Central memory CD4-positive, alpha-beta T cell (primary cell): ENCODE results near the gene PVR.
"Not testable (repeated sequence)": the region's sequence is repeated elsewhere in the genome, so short reads cannot be mapped to it uniquely, and the experiment has no call there.

Experiments used
- DNase-seq: peaks from one replicate; pipeline ENCODE4 v3.0.0; 2022
- total RNA-seq, 3 experiments: gene quantifications; one replicate each; lab custom pipeline; 2026; lab: John Stamatoyannopoulos, UW

Gene PVR, protein sequence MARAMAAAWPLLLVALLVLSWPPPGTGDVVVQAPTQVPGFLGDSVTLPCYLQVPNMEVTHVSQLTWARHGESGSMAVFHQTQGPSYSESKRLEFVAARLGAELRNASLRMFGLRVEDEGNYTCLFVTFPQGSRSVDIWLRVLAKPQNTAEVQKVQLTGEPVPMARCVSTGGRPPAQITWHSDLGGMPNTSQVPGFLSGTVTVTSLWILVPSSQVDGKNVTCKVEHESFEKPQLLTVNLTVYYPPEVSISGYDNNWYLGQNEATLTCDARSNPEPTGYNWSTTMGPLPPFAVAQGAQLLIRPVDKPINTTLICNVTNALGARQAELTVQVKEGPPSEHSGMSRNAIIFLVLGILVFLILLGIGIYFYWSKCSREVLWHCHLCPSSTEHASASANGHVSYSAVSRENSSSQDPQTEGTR
- 4.5 to 28.1 (median 8.9) reads per million in 3 experiments for total RNA-seq

DNA sequence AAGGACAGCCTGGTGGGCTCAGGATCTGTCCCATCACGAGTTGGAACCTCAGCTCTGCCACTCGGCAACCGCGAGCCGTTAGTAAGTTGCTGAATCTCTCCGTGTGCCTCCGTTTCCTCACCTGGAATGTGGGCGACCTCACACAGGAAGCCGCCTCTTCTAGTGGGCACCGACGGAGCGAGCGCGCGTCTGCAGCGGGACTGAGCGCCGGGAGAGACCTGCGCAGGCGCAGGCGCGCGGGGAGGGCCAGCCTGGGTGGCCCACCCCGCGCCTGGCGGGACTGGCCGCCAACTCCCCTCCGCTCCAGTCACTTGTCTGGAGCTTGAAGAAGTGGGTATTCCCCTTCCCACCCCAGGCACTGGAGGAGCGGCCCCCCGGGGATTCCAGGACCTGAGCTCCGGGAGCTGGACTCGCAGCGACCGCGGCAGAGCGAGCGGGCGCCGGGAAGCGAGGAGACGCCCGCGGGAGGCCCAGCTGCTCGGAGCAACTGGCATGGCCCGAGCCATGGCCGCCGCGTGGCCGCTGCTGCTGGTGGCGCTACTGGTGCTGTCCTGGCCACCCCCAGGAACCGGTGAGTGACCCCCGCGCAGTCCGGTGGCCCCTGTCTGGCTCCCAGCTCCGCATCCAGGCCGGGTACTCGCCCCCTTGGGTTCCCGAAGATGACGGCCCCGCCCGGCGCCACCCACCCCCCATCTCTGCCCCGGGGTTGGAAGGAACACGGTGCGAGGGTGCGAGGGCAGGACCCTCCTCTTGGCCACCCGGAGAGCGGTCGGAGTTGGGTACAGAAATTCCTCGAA lies at the start of gene PVR:
Gene PVR (plus strand): TSS at position 306 of the 797 bp plus-strand sequence. CDS start 187 bp downstream, at position 493.
- no peak for DNase-seq

DNA sequence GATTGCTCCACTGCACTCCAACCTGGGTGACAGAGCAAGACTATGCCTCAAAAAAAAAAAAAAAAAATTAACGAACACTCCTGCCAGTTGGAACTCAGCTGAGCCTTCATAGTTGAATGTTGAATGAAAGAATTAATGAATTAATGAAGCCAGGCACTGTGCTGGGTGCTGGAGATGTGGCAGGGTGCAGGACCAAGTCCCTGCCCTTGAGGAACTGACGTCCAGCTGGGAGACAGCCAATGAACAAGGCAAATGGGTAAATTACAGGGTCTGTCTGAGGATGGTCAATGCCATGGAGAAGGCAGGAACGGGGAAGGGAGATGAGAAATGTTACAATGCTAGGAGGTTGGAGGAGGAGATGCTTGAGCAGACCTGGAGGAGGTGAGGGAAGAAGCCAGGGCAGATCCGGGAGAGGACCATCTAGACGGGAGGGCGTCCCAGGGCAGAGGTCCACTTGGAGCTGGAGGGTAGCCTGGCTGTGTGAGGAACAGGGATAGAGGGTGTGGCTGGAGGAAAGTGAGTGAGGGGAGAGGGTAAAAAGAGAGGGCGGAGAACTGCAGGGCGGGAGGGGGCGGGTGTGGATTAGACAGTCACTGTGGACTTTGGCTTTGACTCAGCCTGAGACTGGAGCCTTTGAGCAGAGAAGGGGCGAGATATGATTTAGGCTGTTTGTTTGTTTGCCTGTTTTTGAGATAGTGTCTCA lies 47.1 kb upstream of the PVR start:
- DNase-seq: no peak

GRCh38 chr19:44597131-44597491 lies 46.6 kb upstream of the PVR start:
- no peak for DNase-seq

GRCh38 chr19:44598355-44598754 lies 45.4 kb upstream of the PVR start:
- DNase-seq: no peak

- no peak for DNase-seq
Measured at GRCh38 chr19:44598880-44599279, 44.8 kb upstream of the PVR start.

DNA sequence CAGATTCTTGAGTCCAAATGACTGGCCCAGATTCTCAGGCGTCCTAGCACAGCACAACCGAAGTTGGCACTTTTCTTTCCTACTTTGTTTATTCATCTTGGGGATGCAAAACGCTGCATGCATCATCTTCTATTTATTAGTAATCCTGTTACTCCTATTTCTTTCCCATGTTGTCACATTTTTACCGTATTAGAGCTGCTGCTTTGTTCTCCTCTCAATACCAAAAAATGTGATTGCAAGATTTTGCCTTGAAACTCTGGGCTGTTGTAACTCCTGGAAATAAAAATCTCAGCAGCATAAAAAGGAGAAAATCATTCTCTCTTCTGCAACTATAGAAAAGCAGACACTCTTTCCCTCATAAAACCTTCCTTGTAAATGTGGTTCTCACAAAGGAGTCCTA lies 43.2 kb upstream of the PVR start:
- no peak for DNase-seq

DNA sequence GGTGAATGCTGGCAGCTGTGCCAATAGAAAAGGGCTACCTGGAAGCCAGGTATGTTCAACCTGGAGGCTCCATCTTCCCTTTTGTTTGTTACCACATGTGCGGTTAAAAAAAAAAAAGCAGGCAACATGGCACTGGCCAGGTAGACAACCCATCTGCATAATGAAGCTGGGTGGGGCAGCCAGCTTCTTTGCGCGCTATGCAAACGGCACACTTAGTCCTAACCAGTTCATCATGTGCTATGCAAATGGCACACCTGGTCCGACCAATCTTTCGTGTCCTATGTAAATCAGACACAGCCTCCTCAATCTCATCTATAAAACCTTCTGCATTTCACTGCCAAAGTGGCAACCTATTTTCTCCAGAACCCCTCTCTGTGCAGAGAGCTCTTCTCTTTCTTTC lies 41.6 kb upstream of the PVR start:
- no peak for DNase-seq

- no peak for DNase-seq
Measured at GRCh38 chr19:44603201-44603945, 40.3 kb upstream of the PVR start.

DNA sequence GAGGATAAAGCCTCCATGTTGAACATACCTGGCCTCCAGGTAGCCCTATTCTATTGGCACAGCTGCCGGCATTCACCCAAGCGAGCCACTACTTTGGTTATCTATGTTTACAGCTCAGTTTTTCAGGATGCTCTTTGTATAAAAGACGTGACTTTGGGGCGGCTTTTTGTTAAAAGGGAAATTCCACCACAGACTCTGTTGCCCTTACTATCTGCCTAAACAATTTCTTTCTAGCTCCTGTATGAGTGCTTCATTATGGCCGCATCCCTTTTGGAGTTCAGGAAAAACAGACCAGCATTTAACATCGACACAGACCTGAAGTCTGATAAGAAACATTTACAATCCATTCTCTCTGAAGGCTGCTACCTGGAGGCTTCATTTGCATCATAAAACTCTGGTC lies 39.5 kb upstream of the PVR start:
- no peak for DNase-seq

- DNase-seq: no peak
Measured at GRCh38 chr19:44605547-44605946, 38.2 kb upstream of the PVR start.

DNA sequence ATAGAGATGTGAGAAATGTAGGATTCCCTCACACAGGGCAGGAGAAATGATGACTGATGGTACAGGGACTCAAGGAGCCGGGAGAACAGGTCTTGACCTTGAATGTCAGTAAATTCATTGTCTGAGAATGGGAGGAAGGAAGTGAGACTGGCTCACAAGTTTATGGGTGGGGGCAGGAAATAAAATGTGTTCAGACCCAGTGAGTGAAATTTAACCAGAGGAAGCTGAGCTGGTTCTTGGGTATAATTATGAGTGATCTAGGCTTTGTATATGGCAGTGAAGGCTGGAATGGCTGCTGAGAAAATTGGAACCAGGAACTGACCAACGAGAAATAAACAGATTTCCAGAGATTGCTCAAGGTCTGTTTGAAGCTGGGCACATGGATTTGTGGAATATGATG lies 36.7 kb upstream of the PVR start:
- no peak for DNase-seq

DNA sequence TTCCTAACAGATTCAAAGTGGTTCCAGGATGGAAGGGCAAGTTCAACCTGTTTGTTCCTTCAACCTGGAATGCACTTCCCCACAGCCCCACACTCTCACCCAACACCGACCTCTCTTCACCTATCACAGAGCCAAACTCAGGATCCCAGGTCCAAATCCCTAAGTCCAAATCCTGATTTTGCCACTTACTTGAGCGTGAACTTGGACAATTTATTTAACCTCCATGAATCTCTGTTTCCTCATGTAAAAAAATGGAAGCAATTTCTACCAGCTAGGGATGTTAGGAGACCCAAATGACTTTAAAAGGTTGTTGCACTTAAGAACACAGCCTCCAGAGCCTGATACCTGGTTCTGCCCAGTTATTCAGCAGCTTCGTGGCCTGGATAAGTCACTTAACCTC lies 35.8 kb upstream of the PVR start:
- no peak for DNase-seq

DNA sequence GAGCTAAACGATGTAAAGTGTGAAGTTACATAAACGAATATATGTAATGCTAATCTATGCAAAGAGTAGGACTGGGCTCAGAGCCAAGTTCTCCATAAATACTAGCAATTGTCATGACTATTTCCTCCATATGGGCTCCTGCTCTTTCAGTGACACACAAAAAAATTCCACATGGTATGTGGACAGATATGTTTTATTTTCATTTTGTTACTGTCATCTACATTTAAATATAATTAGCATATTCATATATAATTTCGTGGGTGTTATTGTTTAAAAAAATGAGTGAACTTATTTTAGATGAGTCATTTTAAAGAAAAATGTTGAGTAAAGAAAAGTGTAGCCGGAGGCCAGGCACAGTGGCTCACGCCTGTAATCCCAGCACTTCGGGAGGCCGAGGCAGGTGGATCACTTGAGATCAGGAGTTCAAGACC lies 35.3 kb upstream of the PVR start:
- no peak for DNase-seq

DNA sequence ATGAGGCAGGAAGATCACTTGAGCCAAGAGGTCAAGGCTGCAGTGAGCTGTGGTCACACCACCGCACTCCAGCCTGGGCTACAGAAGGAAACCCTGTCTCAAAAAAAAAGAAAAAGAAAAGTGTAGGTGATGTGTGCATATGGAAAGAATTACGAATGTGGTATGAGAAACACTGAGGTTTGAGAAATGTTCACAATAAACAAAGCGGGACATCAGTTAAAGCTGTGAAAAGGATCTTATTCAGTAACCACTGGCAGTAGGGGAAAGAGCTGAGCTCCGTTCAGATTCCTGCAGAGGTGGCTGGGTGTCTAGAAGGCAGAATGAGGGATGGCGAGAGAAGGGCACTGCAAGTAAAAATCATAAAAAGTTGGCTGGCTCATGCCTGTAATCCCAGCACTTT lies 34.5 kb upstream of the PVR start:
- DNase-seq: no peak

GRCh38 chr19:44610497-44610896 lies 33.2 kb upstream of the PVR start:
- not testable (repeated sequence) for DNase-seq

DNA sequence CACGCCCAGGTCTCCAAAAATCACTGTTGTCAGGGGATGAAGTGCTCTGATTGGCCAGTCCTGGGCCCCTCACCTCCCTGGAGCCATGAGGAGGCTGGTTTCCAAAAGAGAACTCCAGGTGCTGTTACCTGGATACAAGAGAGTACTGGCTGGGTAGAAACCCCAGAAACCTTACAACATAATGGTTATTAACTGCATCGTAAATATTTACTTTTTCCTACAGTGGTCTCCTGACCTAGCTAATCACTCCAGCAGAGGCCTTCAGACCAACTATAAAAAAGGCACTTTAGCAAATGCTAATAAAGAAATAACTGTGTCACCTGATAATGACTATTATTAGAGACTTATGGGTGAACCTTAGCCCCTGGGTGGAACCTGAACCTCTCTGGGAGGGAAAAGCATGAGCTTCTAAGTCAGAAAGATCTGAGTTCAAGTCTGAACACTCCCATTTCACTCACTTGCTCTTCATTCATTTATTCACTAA lies 31.9 kb upstream of the PVR start:
- DNase-seq: no peak

DNA sequence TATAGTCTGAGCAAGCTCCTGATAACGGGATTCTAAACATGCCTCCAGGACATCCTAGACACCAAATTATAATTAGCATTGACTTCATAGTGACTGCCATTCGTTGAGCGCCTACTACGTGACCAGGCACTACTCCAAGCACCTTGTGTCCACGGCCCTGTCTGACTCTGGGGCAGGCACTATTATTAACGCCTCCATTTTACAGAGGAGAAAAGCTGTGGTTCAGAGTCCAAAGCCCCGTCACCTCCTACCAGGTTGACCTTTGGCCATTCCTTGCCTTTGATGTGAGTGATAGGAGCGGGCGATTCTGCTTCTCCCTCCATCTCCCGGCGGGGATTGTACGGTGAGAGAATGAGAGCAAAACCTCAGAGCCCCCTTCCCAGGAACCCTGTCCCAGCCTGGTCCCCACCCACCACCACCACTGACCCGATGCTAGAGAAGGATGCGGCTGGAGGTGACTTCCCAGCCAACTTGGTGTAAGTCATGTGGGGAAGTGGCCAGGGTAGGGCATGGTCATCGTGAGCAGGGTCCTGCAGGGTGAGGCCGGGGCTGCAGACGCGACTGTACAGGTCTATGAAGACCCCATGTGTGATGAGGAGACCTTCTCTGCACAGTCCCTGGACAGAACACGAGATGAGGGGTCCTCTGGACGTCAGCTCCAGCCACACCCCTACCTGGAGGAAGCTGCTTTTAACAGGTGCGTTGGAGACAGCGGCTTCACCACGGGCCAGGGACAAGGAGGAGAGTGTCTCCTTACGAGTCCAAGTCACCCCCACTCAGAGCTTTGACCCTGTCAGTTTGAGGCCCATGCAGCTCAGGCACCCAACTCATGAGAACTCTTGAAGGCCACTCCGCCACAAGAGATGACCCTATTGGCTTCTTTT lies 30.2 kb upstream of the PVR start, which contains the start of gene IGSF23:
Gene IGSF23 (plus strand): TSS at position 269 of the 884 bp plus-strand sequence. CDS start 83 bp downstream, at position 352.
- DNase-seq: no peak

- DNase-seq: no peak
Measured at GRCh38 chr19:44614313-44614712, 29.4 kb upstream of the PVR start.

GRCh38 chr19:44615863-44616247 lies 27.9 kb upstream of the PVR start:
- no peak for DNase-seq

- no peak for DNase-seq
Measured at GRCh38 chr19:44617110-44617880, 26.4 kb upstream of the PVR start.
